Endothelial cell of umbilical vein (primary cell): ENCODE measurements around the gene COL23A1. TPM values are rescaled to one million over a fixed set of nuclear protein-coding genes. Genes with fewer than 3 reads are reported as not detected.

Experiments used
- BruUV-seq: library from RNA; stranded (reverse); fragments of 400-500 nt; replicated peaks from 2 replicates; lab custom pipeline; 2021; lab: Mats Ljungman, UMichigan
- CTCF ChIA-PET: fragments of 300-600, 350-600 bp; sonication (Branson Sonifier 250); formaldehyde crosslinking; loops from one replicate; lab custom pipeline; 2021; ENCODE audit warnings: antibody characterized with exemption, inconsistent platforms; lab: Charles Lee
- POLR2A ChIA-PET: fragments of 300-600, 350-600 bp; sonication (Branson Sonifier 250); formaldehyde crosslinking; loops from one replicate; lab custom pipeline; 2021; ENCODE audit warnings: antibody characterized with exemption, inconsistent platforms; lab: Charles Lee
- DNase-seq: peaks from one replicate; pipeline ENCODE4 v3.0.0-alpha.2; 2011; ENCODE audit warnings: low read depth, low spot score
- FAIRE-seq: peaks from 2 replicates; lab custom pipeline; 2011; peaks lifted over from hg19 to GRCh38; lab: Jason Lieb, UNC
- H2AFZ ChIP-seq: 2 replicates; pipeline ENCODE4 v1.6.0; 2012; ENCODE audit warnings: low read depth, low read length, control low read depth, inconsistent platforms
- H3K27ac ChIP-seq: 2 replicates; pipeline ENCODE4 v1.5.1; 2011; ENCODE audit warnings: low read depth, mild to moderate bottlenecking, control low read depth, low read length, moderate library complexity; ENCODE audit not compliant: insufficient read depth
- H3K27me3 ChIP-seq, 2 experiments: 2 replicates each; pipeline versions ENCODE4 v1.6.0 to v1.6.1; 2011; ENCODE audit warnings: low read length in 2 of 2, mixed read lengths in 1 of 2; ENCODE audit not compliant: control insufficient read depth in 2 of 2, insufficient read depth in 2 of 2
- H3K36me3 ChIP-seq, 2 experiments: 2 replicates in 1 of 2; 3 replicates in 1 of 2; pipeline ENCODE4 v1.5.1; 2011; ENCODE audit warnings: low read length in 2 of 2, mild to moderate bottlenecking in 1 of 2, moderate library complexity in 1 of 2; ENCODE audit not compliant: control insufficient read depth in 2 of 2, insufficient read depth in 2 of 2; ENCODE audit errors: extremely low read depth in 1 of 2
- H3K4me1 ChIP-seq: 3 replicates; pipeline ENCODE4 v1.5.1; 2011; ENCODE audit warnings: mild to moderate bottlenecking, low read length; ENCODE audit not compliant: control insufficient read depth, insufficient read depth; ENCODE audit errors: extremely low read depth
- H3K4me2 ChIP-seq: 2 replicates; pipeline ENCODE4 v1.6.1; 2011; ENCODE audit warnings: low read length, control low read depth, mixed read lengths; ENCODE audit not compliant: insufficient read depth
- H3K4me3 ChIP-seq, 3 experiments: fragments of 200-600 bp in 1 of 3; sonication (generic), shearing (Covaris generic) in 1 of 3; replicated peaks in 1 of 3; 2 replicates each; pipeline ENCODE4 v1.5.1; 2011 to 2016; ENCODE audit warnings: control low read depth in 3 of 3, low read length in 3 of 3, mild to moderate bottlenecking in 2 of 3, inconsistent platforms in 1 of 3, low read depth in 1 of 3, moderate library complexity in 1 of 3; ENCODE audit not compliant: insufficient read depth in 1 of 3
- H3K79me2 ChIP-seq: 2 replicates; pipeline ENCODE4 v1.6.0; 2012; ENCODE audit warnings: low read length, inconsistent platforms; ENCODE audit not compliant: control insufficient read depth, insufficient read depth
- H3K9ac ChIP-seq: replicated peaks from 2 replicates; pipeline ENCODE3; 2011; ENCODE audit warnings: low read length, control low read depth; ENCODE audit not compliant: insufficient read depth; ENCODE audit errors: extremely low read depth
- H3K9me1 ChIP-seq: replicated peaks from 3 replicates; pipeline ENCODE4 v1.6.0; 2011; ENCODE audit warnings: mild to moderate bottlenecking, low read length; ENCODE audit not compliant: control insufficient read depth, insufficient read depth; ENCODE audit errors: extremely low read depth
- H3K9me3 ChIP-seq: replicated peaks from 2 replicates; pipeline ENCODE4 v1.5.1; 2012; ENCODE audit warnings: low read length, inconsistent platforms; ENCODE audit not compliant: control insufficient read depth, insufficient read depth
- H4K20me1 ChIP-seq: replicated peaks from 2 replicates; pipeline ENCODE3; 2011; ENCODE audit warnings: mild to moderate bottlenecking, low read length; ENCODE audit not compliant: control insufficient read depth, insufficient read depth; ENCODE audit errors: extremely low read depth
- EZH2 ChIP-seq: IDR thresholded peaks from 2 replicates; pipeline ENCODE4 v1.6.1; 2012; ENCODE audit warnings: borderline replicate concordance, low read depth, mild to moderate bottlenecking, moderate library complexity, low read length, inconsistent platforms; ENCODE audit not compliant: severe bottlenecking
- FOS ChIP-seq: IDR thresholded peaks from 2 replicates; pipeline ENCODE4 v1.6.1; 2011; ENCODE audit warnings: mild to moderate bottlenecking, low read length, moderate library complexity, borderline replicate concordance; ENCODE audit not compliant: insufficient read depth
- MAX ChIP-seq: IDR thresholded peaks from 2 replicates; pipeline ENCODE4 v1.6.1; 2011; ENCODE audit not compliant: insufficient read depth, insufficient read length
- MYC ChIP-seq: IDR thresholded peaks from one replicate; pipeline ENCODE4 v1.6.1; 2011; ENCODE audit warnings: mild to moderate bottlenecking, low read depth, low read length
- POLR2A ChIP-seq: IDR thresholded peaks from 2 replicates; pipeline ENCODE4 v1.6.1; 2012; ENCODE audit warnings: low read depth, mild to moderate bottlenecking, control low read depth, low read length
- POLR2AphosphoS5 ChIP-seq: IDR thresholded peaks from 2 replicates; pipeline ENCODE4 v1.6.1; 2012; ENCODE audit warnings: low read depth, mild to moderate bottlenecking, control low read depth, low read length, moderate library complexity; ENCODE audit not compliant: insufficient read depth
- dilution Hi-C: fragments of 300-500 bp; cut with MboI; formaldehyde crosslinking; loops from one replicate; pipeline ENCODE4 v1.15.0; 2019; ENCODE audit warnings: low sequenced_read_pairs; ENCODE audit not compliant: extremely low pct_ligation_motif_present
- intact Hi-C: fragments of 100-400 bp; cut with micrococcal nuclease; formaldehyde crosslinking; loops from one replicate; pipeline ENCODE4 v1.10.0; 2022
- polyA plus RNA-seq, 4 experiments: library from polyadenylated mRNA; depleted of rRNA in 3 of 4; stranded (reverse) in 3 of 4; unstranded in 1 of 4; fragments of >200 nt; gene quantifications; 2 replicates each; pipeline versions ENCODE4 v1.2.1 to v1.2.3, GENCODE V29; 2011 to 2012; ENCODE audit warnings: missing spikeins in 1 of 4
- total RNA-seq: library from RNA; stranded (reverse); gene quantifications from 2 replicates; pipeline ENCODE4 v1.2.3, GENCODE V29; 2021

Gene COL23A1
- total and polyA plus RNA-seq, 2 donors (not counting 3 experiments of a cell fraction or from before 2014, with no cell fraction given) = not detected

GRCh38 chr5:178213748-178214151 is 376.4 kb downstream of the COL23A1 start:
- H3K36me3 ChIP-seq = peaks cover 30 to 63% of the 10 kb centered on the region in 2 experiments
- BruUV-seq = no TSS peak

GRCh38 chr5:178213003-178213461 is 377.2 kb downstream of the COL23A1 start:
- Histone ChIP-seq H3K9me1 (no peaks in the 10 kb centered on the region), H4K20me1 (peaks cover under 1% of the 10 kb centered on the region), H3K9ac (no peak overlapping the region), H3K4me3 (no peak overlapping the region), H3K79me2 (peaks cover 16% of the 10 kb centered on the region), H3K27ac (no peak overlapping the region), H3K27me3 (no peaks in the 10 kb centered on the region), H3K4me2 (no peak overlapping the region), H2AFZ (no peak overlapping the region), H3K36me3 (peaks cover 31 to 64% of the 10 kb centered on the region in 2 experiments), H3K9me3 (no peaks in the 10 kb centered on the region), H3K4me1 (no peaks in the 10 kb centered on the region)
- FAIRE-seq = no peak
- BruUV-seq = no TSS peak
- dilution Hi-C loops (no loop called here), intact Hi-C loops (no loop called here)
- ChIA-PET POLR2A (interaction anchor here (3.0 kb wide), 1 partner anchor 9 kb away, joined by 13 read pairs; the partner anchor contains the start of gene HNRNPAB), CTCF (interaction anchor here (0.8 to 2.1 kb wide), 2 partner anchors 16 to 22 kb away, joined by 3 to 4 read pairs; no protein-coding TSS in a partner anchor)
- no peak for DNase-seq
- no peak for TF ChIP-seq EZH2
- peak; percentile 22 for TF ChIP-seq POLR2A

More at GRCh38 chr5:178213748-178214151, 376.4 kb downstream of the COL23A1 start:
- Histone ChIP-seq H3K79me2 (peaks cover 9% of the 10 kb centered on the region), H3K9me1 (no peaks in the 10 kb centered on the region), H3K9me3 (no peaks in the 10 kb centered on the region), H3K4me1 (no peaks in the 10 kb centered on the region), H3K27me3 (no peaks in the 10 kb centered on the region), H3K9ac (no peak overlapping the region), H4K20me1 (no peaks in the 10 kb centered on the region), H2AFZ (no peak overlapping the region), H3K27ac (no peak overlapping the region), H3K4me2 (no peak overlapping the region), H3K4me3 (no peak overlapping the region)
- TF ChIP-seq EZH2 (no peak), MAX (no peak), POLR2A (no peak), MYC (no peak), POLR2AphosphoS5 (no peak), FOS (no peak)
- dilution Hi-C loops (no loop called here), intact Hi-C loops (no loop called here)
- ChIA-PET CTCF (interaction anchor here (0.8 to 2.1 kb wide), 2 partner anchors 17 to 21 kb away, joined by 3 to 4 read pairs; no protein-coding TSS in a partner anchor), POLR2A (interaction anchor here (3.0 kb wide), 1 partner anchor 9 kb away, joined by 13 read pairs; the partner anchor contains the start of gene HNRNPAB)
- FAIRE-seq (no peak), DNase-seq (no peak)
